ENCODE data around the gene CREB3L1.

DNA sequence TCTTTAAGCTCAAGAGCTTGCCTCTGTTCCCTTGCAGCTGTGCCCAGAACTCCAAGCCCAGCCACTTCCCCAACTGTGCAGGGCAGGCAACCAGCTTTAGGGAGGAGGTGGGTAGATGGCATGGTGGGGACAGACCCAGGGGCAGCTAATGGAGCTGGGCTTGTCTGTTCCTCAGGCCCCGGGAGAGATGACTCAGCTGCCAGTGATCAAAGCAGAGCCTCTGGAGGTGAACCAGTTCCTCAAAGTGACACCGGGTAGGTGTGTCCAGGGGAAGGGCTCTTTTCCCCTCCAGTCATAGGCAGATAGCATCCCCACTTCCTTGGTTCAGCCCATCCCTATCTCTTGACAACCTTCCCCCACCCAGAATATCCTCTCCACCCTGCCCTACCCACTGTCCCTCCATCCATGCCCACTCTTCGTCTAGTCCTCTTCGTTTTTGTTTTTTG is 32.4 kb downstream of the CREB3L1 start:
- TF ChIP-seq, protein P1, sequence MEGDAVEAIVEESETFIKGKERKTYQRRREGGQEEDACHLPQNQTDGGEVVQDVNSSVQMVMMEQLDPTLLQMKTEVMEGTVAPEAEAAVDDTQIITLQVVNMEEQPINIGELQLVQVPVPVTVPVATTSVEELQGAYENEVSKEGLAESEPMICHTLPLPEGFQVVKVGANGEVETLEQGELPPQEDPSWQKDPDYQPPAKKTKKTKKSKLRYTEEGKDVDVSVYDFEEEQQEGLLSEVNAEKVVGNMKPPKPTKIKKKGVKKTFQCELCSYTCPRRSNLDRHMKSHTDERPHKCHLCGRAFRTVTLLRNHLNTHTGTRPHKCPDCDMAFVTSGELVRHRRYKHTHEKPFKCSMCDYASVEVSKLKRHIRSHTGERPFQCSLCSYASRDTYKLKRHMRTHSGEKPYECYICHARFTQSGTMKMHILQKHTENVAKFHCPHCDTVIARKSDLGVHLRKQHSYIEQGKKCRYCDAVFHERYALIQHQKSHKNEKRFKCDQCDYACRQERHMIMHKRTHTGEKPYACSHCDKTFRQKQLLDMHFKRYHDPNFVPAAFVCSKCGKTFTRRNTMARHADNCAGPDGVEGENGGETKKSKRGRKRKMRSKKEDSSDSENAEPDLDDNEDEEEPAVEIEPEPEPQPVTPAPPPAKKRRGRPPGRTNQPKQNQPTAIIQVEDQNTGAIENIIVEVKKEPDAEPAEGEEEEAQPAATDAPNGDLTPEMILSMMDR (IDR thresholded peaks at IDR 0.05; ENCODE audit: insufficient read depth, low read length, poor library complexity, severe bottlenecking), result no peak
- no peak for TF ChIP-seq EZH2phosphoT487 (conservative IDR thresholded peaks at IDR 0.05; ENCODE audit: low read length)
